Keratinocyte (primary cell): ENCODE data around the gene COQ9. TPM values are rescaled to one million over a fixed set of nuclear protein-coding genes. Genes with fewer than 3 reads are reported as not detected.

Source experiments
- DNase-seq: peaks from one replicate; pipeline ENCODE4 v3.0.0-alpha.2; 2011; ENCODE audit warnings: low read depth, missing footprints, low spot score
- FAIRE-seq: peaks from 2 replicates; lab custom pipeline; 2011; peaks lifted over from hg19 to GRCh38; lab: Jason Lieb, UNC
- H2AFZ ChIP-seq: 2 replicates; pipeline ENCODE4 v1.6.0; 2012; ENCODE audit warnings: low read length, control low read depth, inconsistent platforms; ENCODE audit not compliant: control insufficient read depth
- H3K27ac ChIP-seq: 2 replicates; pipeline ENCODE4 v1.5.1; 2011; ENCODE audit warnings: low read length; ENCODE audit not compliant: control insufficient read depth, insufficient read depth
- H3K27me3 ChIP-seq: 3 replicates; pipeline ENCODE4 v1.6.0; 2011; ENCODE audit warnings: low read length; ENCODE audit not compliant: control insufficient read depth, insufficient read depth; ENCODE audit errors: extremely low read depth
- H3K36me3 ChIP-seq, 2 experiments: 2 replicates in 1 of 2; 3 replicates in 1 of 2; pipeline ENCODE4 v1.5.1; 2011; ENCODE audit warnings: low read length in 2 of 2, mild to moderate bottlenecking in 1 of 2; ENCODE audit not compliant: control insufficient read depth in 2 of 2, insufficient read depth in 2 of 2; ENCODE audit errors: extremely low read depth in 1 of 2
- H3K4me1 ChIP-seq: 3 replicates; pipeline ENCODE4 v1.5.1; 2011; ENCODE audit warnings: low read length; ENCODE audit not compliant: control insufficient read depth, insufficient read depth; ENCODE audit errors: extremely low read depth
- H3K4me2 ChIP-seq: 3 replicates; pipeline ENCODE4 v1.6.0; 2011; ENCODE audit warnings: low read depth, low read length; ENCODE audit not compliant: control insufficient read depth, insufficient read depth; ENCODE audit errors: extremely low read depth
- H3K4me3 ChIP-seq, 3 experiments: fragments of 200-600 bp in 1 of 3; sonication (generic) in 1 of 3; 2 replicates in 2 of 3; 3 replicates in 1 of 3; pipeline ENCODE4 v1.5.1; 2011 to 2016; ENCODE audit warnings: low read length in 3 of 3, mild to moderate bottlenecking in 3 of 3, control low read depth in 2 of 3, inconsistent platforms in 1 of 3, low read depth in 1 of 3, mixed read lengths in 1 of 3, mixed run types in 1 of 3, moderate library complexity in 1 of 3; ENCODE audit not compliant: control insufficient read depth in 2 of 3, insufficient read depth in 2 of 3; ENCODE audit errors: extremely low read depth in 1 of 3
- H3K79me2 ChIP-seq: 2 replicates; pipeline ENCODE4 v1.6.0; 2012; ENCODE audit warnings: low read length; ENCODE audit not compliant: control insufficient read depth, insufficient read depth
- H3K9ac ChIP-seq: 3 replicates; pipeline ENCODE4 v1.6.0; 2011; ENCODE audit warnings: low read length; ENCODE audit not compliant: control insufficient read depth, insufficient read depth; ENCODE audit errors: extremely low read depth
- H3K9me1 ChIP-seq: 3 replicates; pipeline ENCODE4 v1.6.0; 2011; ENCODE audit warnings: low read length; ENCODE audit not compliant: control insufficient read depth, insufficient read depth; ENCODE audit errors: extremely low read depth
- H3K9me3 ChIP-seq: 2 replicates; pipeline ENCODE4 v1.5.1; 2012; ENCODE audit warnings: low read depth, low read length; ENCODE audit not compliant: control insufficient read depth
- H4K20me1 ChIP-seq: 3 replicates; pipeline ENCODE4 v1.6.0; 2011; ENCODE audit warnings: low read length; ENCODE audit not compliant: control insufficient read depth, insufficient read depth; ENCODE audit errors: extremely low read depth
- CTCF ChIP-seq, 3 experiments: IDR thresholded peaks in 1 of 3; conservative IDR thresholded peaks in 1 of 3; optimal IDR thresholded peaks in 1 of 3; 2 replicates in 2 of 3; 3 replicates in 1 of 3; pipeline versions ENCODE3 to v1.5.1; 2011; ENCODE audit warnings: low read length in 3 of 3, mild to moderate bottlenecking in 3 of 3, moderate library complexity in 2 of 3, control low read depth in 1 of 3, inconsistent platforms in 1 of 3; ENCODE audit not compliant: insufficient read depth in 2 of 3; ENCODE audit errors: extremely low read depth in 1 of 3
- EZH2 ChIP-seq: IDR thresholded peaks from one replicate; pipeline ENCODE4 v1.6.1; 2012; ENCODE audit warnings: inconsistent platforms, mild to moderate bottlenecking, low read length, moderate library complexity
- dilution Hi-C: fragments of 300-500 bp; cut with MboI; formaldehyde crosslinking; loops from one replicate; pipeline ENCODE4 v1.7.0; 2020; ENCODE audit warnings: low sequenced_read_pairs; ENCODE audit not compliant: extremely low pct_ligation_motif_present
- polyA plus RNA-seq, 5 experiments: library from polyadenylated mRNA; depleted of rRNA in 3 of 5; stranded (reverse) in 3 of 5; stranded (forward) in 1 of 5; unstranded in 1 of 5; fragments of >200 nt; gene quantifications; 1 replicate in 1 of 5; 2 replicates in 3 of 5; 3 replicates in 1 of 5; pipeline versions ENCODE4 v1.2.1 to v1.2.3, GENCODE V29; 2011 to 2012; ENCODE audit warnings: missing spikeins in 2 of 5, low read depth in 1 of 5, low replicate concordance in 1 of 5

The COQ9 gene
- polyA plus RNA-seq, 1 donor (not counting 4 experiments of a cell fraction or from before 2014, with no cell fraction given) = 62.8 TPM

DNA sequence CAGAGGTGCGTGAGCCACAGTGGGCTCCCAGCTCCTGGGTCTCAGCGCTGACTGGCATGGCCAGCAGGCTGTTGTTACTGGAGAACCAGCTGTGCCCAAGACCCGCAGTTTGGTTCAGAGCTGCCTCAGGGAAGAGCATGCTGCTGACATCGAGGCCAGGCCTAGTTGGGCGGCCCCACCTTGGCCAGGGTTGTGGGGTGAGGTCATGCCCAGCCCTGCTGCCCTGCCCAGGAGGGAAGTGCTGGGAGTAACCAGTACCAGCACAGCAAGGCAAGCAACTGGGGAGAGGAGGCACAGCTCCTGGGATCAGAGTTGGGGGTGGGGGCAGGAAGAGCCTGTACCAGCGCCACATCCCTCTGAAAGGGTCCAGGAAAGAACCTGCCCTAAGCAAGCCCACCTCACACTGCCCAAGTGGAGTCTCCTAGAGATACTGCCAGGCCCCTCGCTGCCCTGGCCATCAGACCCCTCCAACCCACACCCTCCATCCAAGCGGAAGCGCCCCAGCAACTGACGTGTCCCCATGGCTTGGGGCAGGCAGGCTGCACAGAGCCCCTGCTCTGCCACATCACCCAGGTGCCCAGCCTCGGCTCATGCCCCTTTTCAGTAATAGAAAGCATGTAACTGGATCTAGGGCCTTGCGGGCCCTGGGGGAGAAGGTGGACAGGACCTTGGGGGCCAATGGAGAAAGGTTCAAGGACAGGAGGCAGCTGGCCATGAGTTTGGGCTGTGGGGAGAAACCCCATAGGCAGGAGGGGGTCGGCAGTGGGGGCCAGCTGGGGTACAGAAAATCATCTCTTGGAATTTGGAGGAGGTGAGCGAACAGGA is 38.0 kb downstream of the COQ9 start:
- dilution Hi-C loops = no loop called here
- DNase-seq = no peak
- Histone ChIP-seq H3K79me2 (no peaks in the 10 kb centered on the region), H3K4me2 (peak overlapping the region; percentile 85), H3K9me3 (no peaks in the 10 kb centered on the region), H3K27me3 (no peaks in the 10 kb centered on the region), H3K4me3 (peak overlapping the region; percentile 58 to 91 (median 61)), H4K20me1 (no peaks in the 10 kb centered on the region), H2AFZ (peak overlapping the region; percentile 8), H3K9ac (peak overlapping the region; percentile 70), H3K27ac (peak overlapping the region; percentile 22), H3K4me1 (peaks cover 21% of the 10 kb centered on the region), H3K36me3 (no peaks in the 10 kb centered on the region), H3K9me1 (no peaks in the 10 kb centered on the region)
- TF ChIP-seq CTCF (optimal IDR thresholded peaks at IDR 0.05 in 1 of 3, IDR thresholded peaks at IDR 0.05 in 1 of 3, conservative IDR thresholded peaks at IDR 0.05 in 1 of 3; ENCODE audit: extremely low read depth in 1 of 3, insufficient read depth in 2 of 3, low read length in 3 of 3) = no peak
- no peak for TF ChIP-seq EZH2
- FAIRE-seq = no peak

GRCh38 chr16:57485916-57486857 is 38.9 kb downstream of the COQ9 start, which contains the start of gene DOK4:
Gene DOK4 (minus strand): TSS chr16:57486493. CDS start chr16:57479507, 6,986 bp downstream.
- dilution Hi-C loops = no loop called here
- Histone ChIP-seq H3K27ac (peak within 1 kb of the TSS; percentile 22), H3K79me2 (no peaks in the 10 kb centered on the region), H3K4me1 (peaks cover 21% of the 10 kb centered on the region), H3K27me3 (no peaks in the 10 kb centered on the region), H3K9ac (peak within 1 kb of the TSS; percentile 70), H2AFZ (peak within 1 kb of the TSS; percentile 93), H3K36me3 (no peaks in the 10 kb centered on the region), H3K4me3 (peak within 1 kb of the TSS; percentile 58 to 91 (median 61)), H3K4me2 (peak within 1 kb of the TSS; percentile 85), H3K9me3 (no peaks in the 10 kb centered on the region), H3K9me1 (no peaks in the 10 kb centered on the region), H4K20me1 (no peaks in the 10 kb centered on the region)
- FAIRE-seq (no peak), DNase-seq (no peak)
- TF ChIP-seq CTCF (optimal IDR thresholded peaks at IDR 0.05 in 1 of 3, IDR thresholded peaks at IDR 0.05 in 1 of 3, conservative IDR thresholded peaks at IDR 0.05 in 1 of 3; ENCODE audit: extremely low read depth in 1 of 3, insufficient read depth in 2 of 3, low read length in 3 of 3) = no peak
- no peak for TF ChIP-seq EZH2
